Fibroblast of mammary gland (primary cell): ENCODE measurements around the gene ZC3H12D.
"Not testable (repeated sequence)": the region's sequence is repeated elsewhere in the genome, so short reads cannot be mapped to it uniquely, and the experiment has no call there.

Source experiments
- DNase-seq: peaks from one replicate; pipeline ENCODE4 v3.0.0-alpha.2; 2010; ENCODE audit warnings: low read depth
- H3K4me3 ChIP-seq: 2 replicates; pipeline ENCODE4 v1.5.1; 2011; ENCODE audit warnings: low read depth, mild to moderate bottlenecking, low read length, moderate library complexity; ENCODE audit not compliant: control insufficient read depth
- TF ChIP-seq, protein P1 (sequence below): conservative IDR thresholded peaks from 2 replicates; pipeline ENCODE4 v1.5.1; 2011; ENCODE audit warnings: low read depth, low read length, inconsistent platforms; ENCODE audit not compliant: control insufficient read depth, insufficient read depth

ZC3H12D gene

DNA sequence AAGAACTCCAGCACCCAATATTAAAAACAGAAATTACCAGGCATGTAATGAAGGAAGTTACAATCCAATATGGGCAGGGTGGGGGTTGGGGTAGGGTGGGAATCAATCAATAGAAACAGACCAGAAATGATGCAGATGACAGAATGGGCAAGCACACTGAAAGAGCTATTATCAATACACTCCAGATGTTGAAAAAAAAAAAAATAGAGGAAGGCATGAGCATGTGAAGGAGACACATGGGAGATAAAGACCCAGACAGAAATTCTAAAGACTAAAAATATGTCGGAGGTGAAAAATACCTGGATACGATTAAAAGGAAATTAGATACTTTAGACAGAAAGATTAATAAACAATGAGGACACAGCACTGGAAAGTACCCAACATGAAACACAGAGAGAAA is 19.1 kb upstream of the ZC3H12D start:
- TF ChIP-seq, protein P1, sequence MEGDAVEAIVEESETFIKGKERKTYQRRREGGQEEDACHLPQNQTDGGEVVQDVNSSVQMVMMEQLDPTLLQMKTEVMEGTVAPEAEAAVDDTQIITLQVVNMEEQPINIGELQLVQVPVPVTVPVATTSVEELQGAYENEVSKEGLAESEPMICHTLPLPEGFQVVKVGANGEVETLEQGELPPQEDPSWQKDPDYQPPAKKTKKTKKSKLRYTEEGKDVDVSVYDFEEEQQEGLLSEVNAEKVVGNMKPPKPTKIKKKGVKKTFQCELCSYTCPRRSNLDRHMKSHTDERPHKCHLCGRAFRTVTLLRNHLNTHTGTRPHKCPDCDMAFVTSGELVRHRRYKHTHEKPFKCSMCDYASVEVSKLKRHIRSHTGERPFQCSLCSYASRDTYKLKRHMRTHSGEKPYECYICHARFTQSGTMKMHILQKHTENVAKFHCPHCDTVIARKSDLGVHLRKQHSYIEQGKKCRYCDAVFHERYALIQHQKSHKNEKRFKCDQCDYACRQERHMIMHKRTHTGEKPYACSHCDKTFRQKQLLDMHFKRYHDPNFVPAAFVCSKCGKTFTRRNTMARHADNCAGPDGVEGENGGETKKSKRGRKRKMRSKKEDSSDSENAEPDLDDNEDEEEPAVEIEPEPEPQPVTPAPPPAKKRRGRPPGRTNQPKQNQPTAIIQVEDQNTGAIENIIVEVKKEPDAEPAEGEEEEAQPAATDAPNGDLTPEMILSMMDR = no peak
- no peak overlapping the region for H3K4me3 ChIP-seq
- DNase-seq = no peak

DNA sequence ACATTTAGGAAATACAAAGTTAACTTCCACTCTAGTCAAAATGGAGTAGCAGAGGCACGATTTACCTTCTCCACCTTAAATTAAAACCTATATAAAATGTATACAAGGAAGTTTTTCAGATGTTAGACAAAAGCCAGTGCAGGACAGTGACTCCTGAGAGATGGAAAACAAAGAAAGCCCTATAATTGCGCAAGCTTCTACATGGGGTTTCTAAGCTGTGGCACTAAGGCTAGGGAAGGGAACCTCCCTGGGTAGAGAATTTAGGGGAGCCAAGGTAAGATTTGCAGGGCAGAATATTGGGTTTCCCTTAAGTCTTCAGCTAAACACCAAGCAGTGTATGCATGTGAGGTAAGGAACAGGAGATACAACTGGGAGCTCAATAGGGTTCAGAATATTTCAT is 18.5 kb upstream of the ZC3H12D start:
- H3K4me3 ChIP-seq = no peak overlapping the region
- no peak for DNase-seq
- TF ChIP-seq, protein P1 = no peak

DNA sequence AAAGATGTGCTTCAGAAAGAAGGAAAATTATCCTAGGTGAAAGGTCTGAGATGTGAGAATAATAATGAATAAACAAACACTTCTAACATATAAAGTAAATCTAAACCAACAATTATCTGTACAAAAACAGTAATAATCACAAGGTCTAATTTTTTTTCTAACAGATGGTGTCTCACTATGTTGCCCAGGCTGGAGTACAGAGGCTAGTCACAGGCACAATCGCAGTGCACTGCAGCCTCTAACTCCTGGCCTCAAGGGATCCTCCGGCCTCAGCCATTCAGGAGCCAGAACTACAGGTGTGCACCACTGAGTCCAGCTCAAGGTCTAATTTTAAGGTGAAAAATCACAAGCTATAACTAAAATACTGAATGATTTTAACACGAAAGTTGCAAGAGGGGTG is 17.0 kb upstream of the ZC3H12D start:
- no peak for DNase-seq
- no peak overlapping the region for H3K4me3 ChIP-seq
- TF ChIP-seq, protein P1 = no peak

DNA sequence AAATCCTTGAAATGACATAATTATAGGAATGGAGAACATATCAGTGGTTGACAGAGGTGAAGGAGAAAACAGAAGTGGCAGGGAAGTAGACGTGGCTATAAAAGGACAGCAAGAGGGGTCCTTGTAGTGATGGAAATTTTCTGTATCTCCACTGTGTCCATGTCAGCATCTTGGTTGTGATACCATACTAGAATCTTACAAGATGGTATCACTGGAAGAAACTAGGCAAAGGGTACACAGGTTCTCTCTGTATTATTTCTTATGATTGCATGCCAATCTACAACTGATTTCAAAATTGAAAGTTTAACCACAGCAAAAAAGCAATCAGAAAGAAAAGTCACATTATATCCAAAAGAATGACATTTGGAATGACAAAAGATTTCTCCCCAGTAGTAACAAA is 16.4 kb upstream of the ZC3H12D start:
- no peak for DNase-seq
- TF ChIP-seq, protein P1 = no peak
- no peak overlapping the region for H3K4me3 ChIP-seq

DNA sequence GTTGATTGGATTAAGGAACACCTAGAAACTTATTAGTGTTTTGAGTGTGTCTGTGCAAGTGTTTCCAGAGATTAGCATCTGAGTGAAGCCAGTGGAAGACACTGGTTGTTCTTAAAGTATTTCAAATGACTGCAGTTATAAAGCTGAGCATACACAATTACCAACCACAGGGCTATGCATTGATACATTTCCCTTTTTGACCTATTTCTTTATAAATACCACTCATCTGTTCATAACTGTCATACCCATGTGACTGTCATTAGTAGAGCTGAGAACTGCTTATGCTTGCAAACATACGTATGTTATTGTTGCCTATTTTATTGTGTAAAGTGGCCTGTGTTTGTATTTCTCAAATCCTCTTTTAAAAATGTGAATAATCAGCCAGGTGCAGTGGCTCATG is 15.3 kb upstream of the ZC3H12D start:
- TF ChIP-seq, protein P1 = no peak
- no peak for DNase-seq
- no peak overlapping the region for H3K4me3 ChIP-seq

DNA sequence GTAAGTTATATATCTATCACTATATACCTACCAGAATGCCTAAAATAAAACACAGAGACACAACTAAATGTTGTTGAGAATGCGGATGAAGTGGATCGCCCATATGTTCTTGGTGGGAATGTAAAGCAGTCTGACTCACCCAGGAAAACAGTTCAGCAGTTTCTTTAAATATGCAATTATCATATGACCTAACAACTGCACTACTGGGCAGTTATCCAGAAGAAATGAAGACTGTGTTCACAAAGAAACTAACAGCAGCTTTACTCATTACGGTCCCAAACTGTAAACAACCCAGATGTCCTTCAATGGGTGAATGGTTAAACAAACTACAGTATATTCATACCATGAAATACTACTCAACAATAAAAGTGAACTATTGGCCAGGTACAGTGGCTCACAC is 14.3 kb upstream of the ZC3H12D start:
- DNase-seq = peak; percentile 93
- no peak overlapping the region for H3K4me3 ChIP-seq
- TF ChIP-seq, protein P1 = no peak

DNA sequence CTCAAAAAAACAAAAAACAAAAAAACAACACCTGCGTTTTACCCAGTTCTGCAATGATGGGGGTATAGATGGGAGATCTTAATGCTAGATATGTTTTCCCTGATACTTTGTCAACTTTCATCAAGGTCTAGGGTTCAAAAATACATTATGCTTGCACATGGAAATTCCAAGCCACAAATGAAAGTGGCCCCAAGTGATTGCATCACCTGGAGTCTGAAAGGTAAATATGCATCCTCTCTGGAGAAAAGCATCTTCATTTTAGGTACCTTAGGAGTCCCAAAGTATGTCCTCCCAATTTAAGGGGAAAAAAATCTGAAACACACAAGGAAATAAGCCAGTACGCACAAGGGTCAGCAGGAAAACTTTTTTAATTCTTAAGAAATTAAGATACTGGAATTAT is 12.6 kb upstream of the ZC3H12D start:
- TF ChIP-seq, protein P1 = no peak
- no peak overlapping the region for H3K4me3 ChIP-seq
- no peak for DNase-seq

DNA sequence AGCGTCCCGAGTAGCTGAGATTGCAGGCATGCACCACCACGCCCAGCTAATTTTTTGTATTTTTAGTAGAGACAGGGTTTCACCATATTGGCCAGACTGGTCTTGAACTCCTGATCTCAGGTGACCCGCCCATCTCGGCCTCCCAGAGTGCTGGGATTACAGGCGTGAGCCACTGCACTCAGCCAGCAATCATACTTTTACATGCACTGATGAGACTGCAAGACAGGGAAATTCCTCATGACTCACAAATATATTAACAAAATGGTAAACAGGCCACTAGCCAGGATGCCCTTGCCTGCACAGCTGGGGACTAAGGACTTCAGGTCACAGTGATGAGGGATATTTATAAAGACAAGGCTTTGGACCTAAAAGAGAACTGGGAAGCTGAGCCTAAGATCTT is 11.8 kb upstream of the ZC3H12D start:
- H3K4me3 ChIP-seq = not testable (repeated sequence)
- peak; percentile 63 for DNase-seq

DNA sequence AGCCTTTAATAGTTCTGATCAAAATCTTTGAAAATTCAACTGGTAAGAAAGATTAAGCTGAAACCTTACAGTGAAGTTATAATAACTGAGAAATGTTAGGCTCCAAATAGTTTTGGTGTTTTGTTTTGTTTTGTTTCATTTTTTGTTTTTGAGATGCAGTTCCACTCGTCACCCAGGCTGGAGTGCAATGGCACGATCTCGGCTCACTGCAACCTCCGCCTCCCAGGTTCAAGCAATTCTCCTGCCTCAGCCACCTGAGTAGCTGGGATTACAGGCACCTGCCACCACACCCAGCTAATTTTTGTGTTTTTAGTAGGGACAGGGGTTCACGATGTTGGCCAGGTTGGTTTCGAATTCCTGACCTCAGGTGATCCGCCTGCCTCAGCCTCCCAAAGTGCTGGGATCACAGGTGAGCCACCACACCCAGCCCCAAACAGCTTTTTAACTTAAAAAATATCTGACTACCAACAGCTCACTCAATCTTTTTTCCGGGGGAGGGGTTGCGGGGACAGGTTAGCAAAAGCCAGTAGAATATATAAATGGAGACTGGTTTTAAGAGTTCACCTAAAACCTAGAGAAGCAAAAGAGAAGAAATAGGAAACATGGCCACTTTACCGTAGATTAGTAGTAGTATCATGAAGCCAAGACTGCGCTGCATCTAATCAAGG is 10.7 kb upstream of the ZC3H12D start:
- DNase-seq, H3K4me3 ChIP-seq: not testable (repeated sequence)

DNA sequence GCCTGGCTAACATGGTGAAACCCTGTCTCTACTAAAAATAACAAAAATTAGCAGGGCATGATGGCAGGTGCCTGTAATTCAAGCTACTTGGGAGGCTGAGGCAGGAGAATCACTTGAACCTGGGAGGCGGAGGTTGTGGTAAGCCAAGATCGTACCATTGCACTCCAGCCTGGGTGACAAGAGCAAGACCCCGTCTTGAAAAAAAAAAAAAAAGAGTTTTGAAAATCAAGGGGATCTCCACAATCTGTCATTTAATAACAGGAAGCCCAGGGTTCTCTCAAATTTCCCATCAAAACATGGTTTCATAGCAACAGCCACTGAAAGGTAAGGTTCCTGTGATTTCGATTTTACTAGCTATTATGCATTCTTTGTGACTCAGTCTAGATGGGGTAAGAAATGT is 10.0 kb upstream of the ZC3H12D start:
- not testable (repeated sequence) for DNase-seq, H3K4me3 ChIP-seq
